ENCODE data around the gene PPP1R12B.
"Not testable (repeated sequence)": the region's sequence is repeated elsewhere in the genome, so short reads cannot be mapped to it uniquely, and the experiment has no call there.

DNA sequence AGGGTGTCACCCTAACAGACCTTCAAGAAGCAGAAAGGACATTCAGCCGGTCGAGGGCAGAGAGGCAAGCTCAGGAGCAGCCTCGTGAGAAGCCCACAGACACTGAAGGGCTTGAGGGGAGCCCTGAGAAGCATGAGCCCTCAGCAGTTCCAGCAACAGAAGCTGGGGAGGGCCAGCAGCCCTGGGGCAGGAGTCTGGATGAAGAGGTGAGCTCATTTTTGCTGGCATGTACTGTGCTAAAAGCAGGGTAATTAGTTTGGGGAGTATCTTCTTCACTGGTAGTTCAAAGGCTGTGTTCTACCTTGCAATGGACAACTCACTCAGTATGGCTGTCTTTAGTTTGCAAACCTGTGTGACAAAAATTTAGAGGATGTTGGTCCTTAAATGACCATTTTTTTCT lies 144.6 kb downstream of the PPP1R12B start:
- TF ChIP-seq, protein P1, sequence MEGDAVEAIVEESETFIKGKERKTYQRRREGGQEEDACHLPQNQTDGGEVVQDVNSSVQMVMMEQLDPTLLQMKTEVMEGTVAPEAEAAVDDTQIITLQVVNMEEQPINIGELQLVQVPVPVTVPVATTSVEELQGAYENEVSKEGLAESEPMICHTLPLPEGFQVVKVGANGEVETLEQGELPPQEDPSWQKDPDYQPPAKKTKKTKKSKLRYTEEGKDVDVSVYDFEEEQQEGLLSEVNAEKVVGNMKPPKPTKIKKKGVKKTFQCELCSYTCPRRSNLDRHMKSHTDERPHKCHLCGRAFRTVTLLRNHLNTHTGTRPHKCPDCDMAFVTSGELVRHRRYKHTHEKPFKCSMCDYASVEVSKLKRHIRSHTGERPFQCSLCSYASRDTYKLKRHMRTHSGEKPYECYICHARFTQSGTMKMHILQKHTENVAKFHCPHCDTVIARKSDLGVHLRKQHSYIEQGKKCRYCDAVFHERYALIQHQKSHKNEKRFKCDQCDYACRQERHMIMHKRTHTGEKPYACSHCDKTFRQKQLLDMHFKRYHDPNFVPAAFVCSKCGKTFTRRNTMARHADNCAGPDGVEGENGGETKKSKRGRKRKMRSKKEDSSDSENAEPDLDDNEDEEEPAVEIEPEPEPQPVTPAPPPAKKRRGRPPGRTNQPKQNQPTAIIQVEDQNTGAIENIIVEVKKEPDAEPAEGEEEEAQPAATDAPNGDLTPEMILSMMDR (conservative IDR thresholded peaks at IDR 0.05): not testable (repeated sequence)
- TF ChIP-seq EZH2 (IDR thresholded peaks at IDR 0.05; ENCODE audit: low read depth): not testable (repeated sequence)
